ENCODE results near the gene METTL2B.
"Not testable (repeated sequence)": the region's sequence is repeated elsewhere in the genome, so short reads cannot be mapped to it uniquely, and the experiment has no call there.

DNA sequence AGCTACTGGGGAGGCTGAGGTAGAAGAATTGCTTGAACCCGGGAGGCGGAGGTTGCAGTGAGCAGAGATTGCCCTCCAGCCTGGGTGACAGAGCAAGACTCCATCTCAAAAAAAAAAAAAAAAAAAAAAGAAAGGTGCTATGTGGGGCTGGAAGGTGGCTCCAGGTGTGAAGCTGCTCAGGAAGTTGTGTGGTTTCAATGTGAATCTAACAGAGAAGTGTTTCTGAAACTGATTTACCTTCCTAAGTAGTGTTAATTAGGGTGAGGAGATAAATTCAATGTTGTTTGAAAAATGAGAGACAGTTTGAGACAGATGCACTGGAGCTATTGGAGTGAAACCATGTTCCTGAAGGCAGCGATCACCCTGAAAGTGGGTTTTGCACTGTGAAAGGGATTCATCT lies 30.3 kb downstream of the METTL2B start:
- TF ChIP-seq, protein P1, sequence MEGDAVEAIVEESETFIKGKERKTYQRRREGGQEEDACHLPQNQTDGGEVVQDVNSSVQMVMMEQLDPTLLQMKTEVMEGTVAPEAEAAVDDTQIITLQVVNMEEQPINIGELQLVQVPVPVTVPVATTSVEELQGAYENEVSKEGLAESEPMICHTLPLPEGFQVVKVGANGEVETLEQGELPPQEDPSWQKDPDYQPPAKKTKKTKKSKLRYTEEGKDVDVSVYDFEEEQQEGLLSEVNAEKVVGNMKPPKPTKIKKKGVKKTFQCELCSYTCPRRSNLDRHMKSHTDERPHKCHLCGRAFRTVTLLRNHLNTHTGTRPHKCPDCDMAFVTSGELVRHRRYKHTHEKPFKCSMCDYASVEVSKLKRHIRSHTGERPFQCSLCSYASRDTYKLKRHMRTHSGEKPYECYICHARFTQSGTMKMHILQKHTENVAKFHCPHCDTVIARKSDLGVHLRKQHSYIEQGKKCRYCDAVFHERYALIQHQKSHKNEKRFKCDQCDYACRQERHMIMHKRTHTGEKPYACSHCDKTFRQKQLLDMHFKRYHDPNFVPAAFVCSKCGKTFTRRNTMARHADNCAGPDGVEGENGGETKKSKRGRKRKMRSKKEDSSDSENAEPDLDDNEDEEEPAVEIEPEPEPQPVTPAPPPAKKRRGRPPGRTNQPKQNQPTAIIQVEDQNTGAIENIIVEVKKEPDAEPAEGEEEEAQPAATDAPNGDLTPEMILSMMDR (IDR thresholded peaks at IDR 0.05): not testable (repeated sequence)
- not testable (repeated sequence) for TF ChIP-seq POLR2AphosphoS5, POLR2A, EP300 (IDR thresholded peaks at IDR 0.05)
